ENCODE measurements around the gene PKIG. TPM values are rescaled to one million over a fixed set of nuclear protein-coding genes. Genes with fewer than 3 reads are reported as not detected.

Gene PKIG
- total and polyA plus RNA-seq, 9 of the 15 experiments (the other 6 are each of a cell fraction or from before 2014, with no cell fraction given): 0.13 to 7.0 (median 4.7) TPM

GRCh38 chr20:44566018-44566417, 16.4 kb upstream of the PKIG start (continued):
- TF ChIP-seq, protein P1, sequence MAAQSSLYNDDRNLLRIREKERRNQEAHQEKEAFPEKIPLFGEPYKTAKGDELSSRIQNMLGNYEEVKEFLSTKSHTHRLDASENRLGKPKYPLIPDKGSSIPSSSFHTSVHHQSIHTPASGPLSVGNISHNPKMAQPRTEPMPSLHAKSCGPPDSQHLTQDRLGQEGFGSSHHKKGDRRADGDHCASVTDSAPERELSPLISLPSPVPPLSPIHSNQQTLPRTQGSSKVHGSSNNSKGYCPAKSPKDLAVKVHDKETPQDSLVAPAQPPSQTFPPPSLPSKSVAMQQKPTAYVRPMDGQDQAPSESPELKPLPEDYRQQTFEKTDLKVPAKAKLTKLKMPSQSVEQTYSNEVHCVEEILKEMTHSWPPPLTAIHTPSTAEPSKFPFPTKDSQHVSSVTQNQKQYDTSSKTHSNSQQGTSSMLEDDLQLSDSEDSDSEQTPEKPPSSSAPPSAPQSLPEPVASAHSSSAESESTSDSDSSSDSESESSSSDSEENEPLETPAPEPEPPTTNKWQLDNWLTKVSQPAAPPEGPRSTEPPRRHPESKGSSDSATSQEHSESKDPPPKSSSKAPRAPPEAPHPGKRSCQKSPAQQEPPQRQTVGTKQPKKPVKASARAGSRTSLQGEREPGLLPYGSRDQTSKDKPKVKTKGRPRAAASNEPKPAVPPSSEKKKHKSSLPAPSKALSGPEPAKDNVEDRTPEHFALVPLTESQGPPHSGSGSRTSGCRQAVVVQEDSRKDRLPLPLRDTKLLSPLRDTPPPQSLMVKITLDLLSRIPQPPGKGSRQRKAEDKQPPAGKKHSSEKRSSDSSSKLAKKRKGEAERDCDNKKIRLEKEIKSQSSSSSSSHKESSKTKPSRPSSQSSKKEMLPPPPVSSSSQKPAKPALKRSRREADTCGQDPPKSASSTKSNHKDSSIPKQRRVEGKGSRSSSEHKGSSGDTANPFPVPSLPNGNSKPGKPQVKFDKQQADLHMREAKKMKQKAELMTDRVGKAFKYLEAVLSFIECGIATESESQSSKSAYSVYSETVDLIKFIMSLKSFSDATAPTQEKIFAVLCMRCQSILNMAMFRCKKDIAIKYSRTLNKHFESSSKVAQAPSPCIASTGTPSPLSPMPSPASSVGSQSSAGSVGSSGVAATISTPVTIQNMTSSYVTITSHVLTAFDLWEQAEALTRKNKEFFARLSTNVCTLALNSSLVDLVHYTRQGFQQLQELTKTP (IDR thresholded peaks at IDR 0.05; ENCODE audit: low read depth in 1 of 2, partially characterized antibody in 2 of 2): no peak
- TF ChIP-seq BRF1 (IDR thresholded peaks at IDR 0.05; ENCODE audit: borderline replicate concordance, extremely low read depth, insufficient read length) (no peak), GATAD2A (IDR thresholded peaks at IDR 0.05) (no peak), FOXA3 (CRISPR knock-in tag; conservative IDR thresholded peaks at IDR 0.05 in 1 of 2, IDR thresholded peaks at IDR 0.05 in 1 of 2) (no peak), HDAC3 (IDR thresholded peaks at IDR 0.05; ENCODE audit: borderline replicate concordance, partially characterized antibody) (no peak), ZBTB12 (CRISPR knock-in tag; IDR thresholded peaks at IDR 0.05) (no peak), MAFF (IDR thresholded peaks at IDR 0.05; ENCODE audit: low read length) (no peak), TFAP4 (CRISPR knock-in tag; IDR thresholded peaks at IDR 0.05; ENCODE audit: borderline replicate concordance) (no peak), TAF7 (tag; IDR thresholded peaks at IDR 0.05) (no peak), ETV5 (CRISPR knock-in tag; IDR thresholded peaks at IDR 0.05; ENCODE audit: low read depth) (no peak), ZBTB17 (CRISPR knock-in tag; IDR thresholded peaks at IDR 0.05) (no peak)
- TF ChIP-seq, protein P2, sequence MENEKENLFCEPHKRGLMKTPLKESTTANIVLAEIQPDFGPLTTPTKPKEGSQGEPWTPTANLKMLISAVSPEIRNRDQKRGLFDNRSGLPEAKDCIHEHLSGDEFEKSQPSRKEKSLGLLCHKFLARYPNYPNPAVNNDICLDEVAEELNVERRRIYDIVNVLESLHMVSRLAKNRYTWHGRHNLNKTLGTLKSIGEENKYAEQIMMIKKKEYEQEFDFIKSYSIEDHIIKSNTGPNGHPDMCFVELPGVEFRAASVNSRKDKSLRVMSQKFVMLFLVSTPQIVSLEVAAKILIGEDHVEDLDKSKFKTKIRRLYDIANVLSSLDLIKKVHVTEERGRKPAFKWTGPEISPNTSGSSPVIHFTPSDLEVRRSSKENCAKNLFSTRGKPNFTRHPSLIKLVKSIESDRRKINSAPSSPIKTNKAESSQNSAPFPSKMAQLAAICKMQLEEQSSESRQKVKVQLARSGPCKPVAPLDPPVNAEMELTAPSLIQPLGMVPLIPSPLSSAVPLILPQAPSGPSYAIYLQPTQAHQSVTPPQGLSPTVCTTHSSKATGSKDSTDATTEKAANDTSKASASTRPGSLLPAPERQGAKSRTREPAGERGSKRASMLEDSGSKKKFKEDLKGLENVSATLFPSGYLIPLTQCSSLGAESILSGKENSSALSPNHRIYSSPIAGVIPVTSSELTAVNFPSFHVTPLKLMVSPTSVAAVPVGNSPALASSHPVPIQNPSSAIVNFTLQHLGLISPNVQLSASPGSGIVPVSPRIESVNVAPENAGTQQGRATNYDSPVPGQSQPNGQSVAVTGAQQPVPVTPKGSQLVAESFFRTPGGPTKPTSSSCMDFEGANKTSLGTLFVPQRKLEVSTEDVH (IDR thresholded peaks at IDR 0.05; ENCODE audit: low read depth, partially characterized antibody): no peak

Measured in K562 (cell line).